K562 (cell line): ENCODE results near the gene COMMD4. TPM values are rescaled to one million over a fixed set of nuclear protein-coding genes. Genes with fewer than 3 reads are reported as not detected.

Source experiments
- ATAC-seq: fragments of 200-7000 bp; cut with Tn5 transposase; 3 replicates; pipeline ENCODE4 v1.9.1; 2020; ENCODE audit warnings: moderate library complexity
- BruUV-seq: library from RNA; stranded (reverse); fragments of 400-500 nt; replicated peaks from 2 replicates; lab custom pipeline; 2021; lab: Mats Ljungman, UMichigan
- CTCF ChIA-PET: fragments of 300-600 bp; formaldehyde crosslinking; extraction: SDS; loops from one replicate; lab custom pipeline; 2021; ENCODE audit warnings: low intra/inter-chr PET ratio; lab: Yijun Ruan, JAX
- POLR2A ChIA-PET: fragments of 300-600, 350-650 bp; sonication (Branson Sonifier 250); formaldehyde crosslinking; extraction: SDS; loops from one replicate; lab custom pipeline; 2021; ENCODE audit warnings: antibody characterized with exemption, inconsistent platforms; lab: Yijun Ruan, JAX
- DNase-seq, 4 experiments: peaks; one replicate each; pipeline versions ENCODE4 v3.0.0 to v3.0.0-alpha.2; 2011 to 2018; ENCODE audit warnings: low spot score in 3 of 4, mixed read lengths in 3 of 4; ENCODE audit errors: extremely low read depth in 1 of 4
- FAIRE-seq: peaks from 2 replicates; lab custom pipeline; 2011; peaks lifted over from hg19 to GRCh38; lab: Jason Lieb, UNC
- H2AFZ ChIP-seq: 2 replicates; pipeline ENCODE4 v1.6.0; 2011; ENCODE audit warnings: low read depth, low read length, control low read depth, inconsistent platforms
- H3K27ac ChIP-seq: fragments of 200-600 bp; 3 replicates; pipeline ENCODE4 v1.8.0; 2011; ENCODE audit warnings: low read depth, mild to moderate bottlenecking, control low read depth, inconsistent platforms, low read length, moderate library complexity, mixed read lengths; ENCODE audit errors: extremely low read depth
- H3K27me3 ChIP-seq, 2 experiments: fragments of 300-600 bp in 1 of 2; 2 replicates in 1 of 2; 3 replicates in 1 of 2; pipeline versions ENCODE4 v1.6.0 to v1.8.0; 2011; ENCODE audit warnings: inconsistent platforms in 2 of 2, low read length in 2 of 2, mild to moderate bottlenecking in 1 of 2, mixed read lengths in 1 of 2, moderate library complexity in 1 of 2; ENCODE audit not compliant: control insufficient read depth in 2 of 2, insufficient read depth in 2 of 2
- H3K36me3 ChIP-seq: fragments of 300-600 bp; 3 replicates; pipeline ENCODE4 v1.8.0; 2011; ENCODE audit warnings: mild to moderate bottlenecking, low read length, inconsistent platforms; ENCODE audit not compliant: control insufficient read depth, insufficient read depth
- H3K4me1 ChIP-seq, 2 experiments: fragments of 200-600 bp in 1 of 2; replicated peaks in 1 of 2; 2 replicates in 1 of 2; 3 replicates in 1 of 2; pipeline versions ENCODE4 v1.5.1 to v1.8.0; 2011; ENCODE audit warnings: inconsistent platforms in 2 of 2, low read length in 2 of 2, mild to moderate bottlenecking in 1 of 2, mixed read lengths in 1 of 2, moderate library complexity in 1 of 2; ENCODE audit not compliant: control insufficient read depth in 2 of 2, insufficient read depth in 2 of 2
- H3K4me2 ChIP-seq: 2 replicates; pipeline ENCODE4 v1.6.1; 2011; ENCODE audit warnings: low read length, control low read depth, inconsistent platforms, mixed read lengths; ENCODE audit not compliant: insufficient read depth
- H3K4me3 ChIP-seq: fragments of 200-600 bp; sonication (generic), shearing (Covaris generic); 2 replicates; pipeline ENCODE4 v1.5.1; 2016; ENCODE audit warnings: control low read depth, inconsistent platforms
- H3K79me2 ChIP-seq: fragments of 200-600 bp; 3 replicates; pipeline ENCODE4 v1.8.0; 2011; ENCODE audit warnings: low read length, inconsistent platforms; ENCODE audit not compliant: control insufficient read depth, insufficient read depth
- H3K9ac ChIP-seq, 2 experiments: 2 replicates each; pipeline versions ENCODE4 v1.6.0 to v1.6.1; 2011; ENCODE audit warnings: low read depth in 2 of 2, low read length in 2 of 2, control low read depth in 1 of 2, inconsistent platforms in 1 of 2, mild to moderate bottlenecking in 1 of 2, mixed read lengths in 1 of 2; ENCODE audit not compliant: insufficient read depth in 1 of 2
- H3K9me1 ChIP-seq: one replicate; pipeline ENCODE4 v1.6.0; 2011; ENCODE audit warnings: inconsistent platforms, mild to moderate bottlenecking, low read length, moderate library complexity; ENCODE audit not compliant: control insufficient read depth, insufficient read depth
- H3K9me3 ChIP-seq: replicated peaks from 2 replicates; pipeline ENCODE4 v1.5.1; 2011; ENCODE audit warnings: low read depth, low read length, inconsistent platforms; ENCODE audit not compliant: control insufficient read depth, insufficient read depth
- H4K20me1 ChIP-seq: replicated peaks from 2 replicates; pipeline ENCODE4 v1.6.1; 2011; ENCODE audit warnings: low read length, inconsistent platforms, mixed read lengths; ENCODE audit not compliant: control insufficient read depth, insufficient read depth
- BCL6 ChIP-seq: fragments of 250-450 bp; sonication (Bioruptor Pico); IDR thresholded peaks from 2 replicates; pipeline ENCODE4 v1.4.0; 2020
- CBX3 ChIP-seq, 2 experiments: IDR thresholded peaks; 1 replicate in 1 of 2; 2 replicates in 1 of 2; pipeline ENCODE4 v1.6.1; 2012; ENCODE audit warnings: inconsistent platforms in 2 of 2, low read length in 2 of 2, borderline replicate concordance in 1 of 2, control low read depth in 1 of 2
- GTF2E2 ChIP-seq: fragments of 200-800 bp; sonication (Bioruptor generic); IDR thresholded peaks from 2 replicates; pipeline ENCODE4 v1.6.1; 2016; ENCODE audit warnings: missing genetic modification characterization, missing compliant biosample characterization
- ILK ChIP-seq: fragments of 450-650 bp; IDR thresholded peaks from 2 replicates; pipeline ENCODE4 v1.6.1; 2016; ENCODE audit warnings: missing genetic modification characterization, low read depth, mild to moderate bottlenecking, missing compliant biosample characterization, moderate library complexity, borderline replicate concordance
- LCOR ChIP-seq: sonication (generic); formaldehyde crosslinking; IDR thresholded peaks from 2 replicates; pipeline ENCODE4 v1.8.0; 2022; ENCODE audit warnings: mild to moderate bottlenecking, missing genetic modification reagents
- MAFG ChIP-seq: fragments of 450-650 bp; conservative IDR thresholded peaks from 2 replicates; pipeline ENCODE4 v1.6.1; 2016; ENCODE audit warnings: missing genetic modification characterization, missing compliant biosample characterization
- NR2C2 ChIP-seq, 2 experiments: fragments of 200-800 bp in 1 of 2; sonication (Bioruptor generic) in 1 of 2; sonication (generic) in 1 of 2; formaldehyde crosslinking in 1 of 2; IDR thresholded peaks; 2 replicates each; pipeline versions ENCODE4 v1.6.1 to v1.8.0; 2016 to 2022; ENCODE audit warnings: mild to moderate bottlenecking in 1 of 2, missing compliant biosample characterization in 1 of 2, missing genetic modification characterization in 1 of 2, missing genetic modification reagents in 1 of 2
- PCBP2 ChIP-seq: fragments of 200-400 bp; formaldehyde crosslinking; IDR thresholded peaks from 2 replicates; pipeline ENCODE4 v1.6.1; 2018; ENCODE audit warnings: low read length, low read depth, mild to moderate bottlenecking, moderate library complexity; ENCODE audit not compliant: poor library complexity, severe bottlenecking
- SIRT6 ChIP-seq: IDR thresholded peaks from one replicate; pipeline ENCODE4 v1.6.1; 2012; ENCODE audit warnings: low read depth, mild to moderate bottlenecking, control low read depth, inconsistent platforms, low read length, moderate library complexity
- TAF7 ChIP-seq: fragments of 450-650 bp; IDR thresholded peaks from 2 replicates; pipeline ENCODE4 v1.6.1; 2016; ENCODE audit warnings: missing genetic modification characterization, missing compliant biosample characterization
- TARDBP ChIP-seq: fragments of 450-650 bp; IDR thresholded peaks from 2 replicates; pipeline ENCODE4 v1.6.1; 2016
- ZNF253 ChIP-seq: fragments of 250-450 bp; sonication (Bioruptor Pico); conservative IDR thresholded peaks from 2 replicates; pipeline ENCODE4 v1.6.1; 2021; ENCODE audit warnings: mild to moderate bottlenecking
- ZNF316 ChIP-seq: fragments of 450-650 bp; IDR thresholded peaks from 2 replicates; pipeline ENCODE4 v1.6.1; 2016
- ZZZ3 ChIP-seq: fragments of 450-650 bp; IDR thresholded peaks from 2 replicates; pipeline ENCODE4 v1.6.1; 2016; ENCODE audit warnings: antibody characterized with exemption, mild to moderate bottlenecking, moderate library complexity
- WGBS: fragments of 100-300 bp; shearing (Covaris generic); methylation state at CpG from one replicate; pipeline ENCODE4 v1.1.6; 2016; ENCODE audit warnings: low coverage, mixed read lengths; ENCODE audit not compliant: insufficient coverage; ENCODE audit errors: missing lambda C conversion rate; 5-methylcytosine and 5-hydroxymethylcytosine counted together
- in situ Hi-C: fragments of 300-500 bp; cut with MboI; formaldehyde crosslinking; loops from 4 replicates; pipeline ENCODE4 v1.15.0; 2018; ENCODE audit warnings: inconsistent platforms, mixed read lengths
- intact Hi-C: fragments of 100-400 bp; cut with micrococcal nuclease; formaldehyde crosslinking; loops from 2 replicates; pipeline ENCODE4 v1.14.2; 2022
- polyA plus RNA-seq, 8 experiments: library from polyadenylated mRNA; depleted of rRNA in 4 of 8; stranded (reverse) in 5 of 8; unstranded in 3 of 8; fragments of >200 nt; fragmentation: Nextera tagmentation in 2 of 8; fragmentation: Illumina TruSeq in 1 of 8; extraction: Ambion mirVana in 2 of 8; extraction: Trizol in 1 of 8; gene quantifications; 2 replicates each; pipeline versions ENCODE4 v1.2.1 to v1.2.3, GENCODE V29; 2011 to 2014; ENCODE audit warnings: inconsistent platforms in 1 of 8, missing spikeins in 1 of 8
- total RNA-seq, 7 experiments: library from RNA; depleted of rRNA in 6 of 7; stranded (reverse); fragments of >200 nt in 6 of 7; fragmentation: Illumina TruSeq in 2 of 7; extraction: Trizol in 2 of 7; gene quantifications; 2 replicates each; pipeline versions ENCODE4 v1.2.1 to v1.2.3, GENCODE V29; 2011 to 2021; ENCODE audit warnings: low replicate concordance in 1 of 7
- TF ChIP-seq, protein P1 (sequence below): IDR thresholded peaks from 3 replicates; pipeline ENCODE4 v1.6.1; 2011; ENCODE audit warnings: borderline replicate concordance, mild to moderate bottlenecking, moderate library complexity; ENCODE audit not compliant: insufficient read length; ENCODE audit errors: extremely low read depth
- TF ChIP-seq, protein P2 (sequence below): fragments of 450-650 bp; IDR thresholded peaks from 2 replicates; pipeline ENCODE4 v1.6.1; 2018; ENCODE audit warnings: mild to moderate bottlenecking, low read depth; ENCODE audit not compliant: partially characterized antibody

COMMD4 gene
- total and polyA plus RNA-seq, 9 of the 15 experiments (the other 6 are each of a cell fraction or from before 2014, with no cell fraction given): 20.4 to 140 (median 63.9) TPM

DNA sequence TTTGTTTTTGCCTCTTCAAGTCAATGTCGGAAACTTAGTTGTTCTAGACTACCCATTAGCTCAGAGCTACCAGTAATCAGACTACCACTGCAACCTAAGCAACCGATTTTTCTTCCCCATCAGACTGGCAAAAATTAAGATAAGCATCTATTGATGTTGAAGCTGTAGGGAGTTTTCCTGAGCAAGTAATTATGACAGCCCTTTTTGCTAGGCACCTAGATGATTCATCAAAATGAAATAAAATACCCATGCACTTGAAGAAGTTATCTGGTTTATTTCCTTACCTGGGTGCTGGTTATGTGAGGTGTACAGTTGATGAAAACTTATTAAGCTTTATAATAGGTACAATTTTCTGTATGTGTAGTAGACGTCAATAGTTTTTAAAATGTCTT lies 554 bp upstream of the COMMD4 start:
- CTCF ChIA-PET: no interaction called here
- Histone ChIP-seq H3K27me3 (no peaks in the 10 kb centered on the region), H3K9ac (peak overlapping the region in 1 of 2 experiments; percentile 79; a peak in 2 of 4 replicates), H3K36me3 (peaks cover 18% of the 10 kb centered on the region; the same call in 2 of the 3 replicates), H2AFZ (peak overlapping the region; percentile 95), H3K9me3 (no peaks in the 10 kb centered on the region), H3K27ac (peak overlapping the region; percentile 75), H3K4me2 (peak overlapping the region; percentile 90), H3K79me2 (peaks cover 11% of the 10 kb centered on the region), H4K20me1 (no peaks in the 10 kb centered on the region), H3K4me3 (peak overlapping the region; percentile 64), H3K4me1 (peaks cover 10 to 14% of the 10 kb centered on the region in 2 experiments; a peak in 4 of 5 replicates), H3K9me1 (no peaks in the 10 kb centered on the region)
- no peak for DNase-seq
- WGBS: 32% methylated on average over 3 of the region's 3 CpGs
- BruUV-seq: TSS peak; percentile 95
- intact Hi-C loops (no loop called here), in situ Hi-C loops (no loop called here)
- ATAC-seq: no peak
- TF ChIP-seq GTF2E2 (tag) (peak; percentile 79; the same call in 1 of the 2 replicates), CBX3 (IDR thresholded peaks at IDR 0.05; ENCODE audit: borderline replicate concordance in 1 of 2, low read length in 2 of 2) (no peak), TARDBP (no peak), LCOR (CRISPR knock-in tag) (0 out of 2 replicates have a peak, but pooled peaks have one; percentile 2), NR2C2 (CRISPR knock-in tag; IDR thresholded peaks at IDR 0.05) (no peak), NR2C2 (tag; IDR thresholded peaks at IDR 0.05) (0 out of 2 replicates have a peak, but pooled peaks have one; percentile 2), ZZZ3 (no peak), TAF7 (tag) (no peak), MAFG (tag) (peak; percentile 29; the same call in 1 of the 2 replicates), ILK (tag) (no peak), ZNF253 (no peak), ZNF316 (peak; percentile 25; the same call in 1 of the 2 replicates), SIRT6 (no peak), BCL6 (CRISPR knock-in tag) (no peak), PCBP2 (no peak)
- TF ChIP-seq, protein P1, sequence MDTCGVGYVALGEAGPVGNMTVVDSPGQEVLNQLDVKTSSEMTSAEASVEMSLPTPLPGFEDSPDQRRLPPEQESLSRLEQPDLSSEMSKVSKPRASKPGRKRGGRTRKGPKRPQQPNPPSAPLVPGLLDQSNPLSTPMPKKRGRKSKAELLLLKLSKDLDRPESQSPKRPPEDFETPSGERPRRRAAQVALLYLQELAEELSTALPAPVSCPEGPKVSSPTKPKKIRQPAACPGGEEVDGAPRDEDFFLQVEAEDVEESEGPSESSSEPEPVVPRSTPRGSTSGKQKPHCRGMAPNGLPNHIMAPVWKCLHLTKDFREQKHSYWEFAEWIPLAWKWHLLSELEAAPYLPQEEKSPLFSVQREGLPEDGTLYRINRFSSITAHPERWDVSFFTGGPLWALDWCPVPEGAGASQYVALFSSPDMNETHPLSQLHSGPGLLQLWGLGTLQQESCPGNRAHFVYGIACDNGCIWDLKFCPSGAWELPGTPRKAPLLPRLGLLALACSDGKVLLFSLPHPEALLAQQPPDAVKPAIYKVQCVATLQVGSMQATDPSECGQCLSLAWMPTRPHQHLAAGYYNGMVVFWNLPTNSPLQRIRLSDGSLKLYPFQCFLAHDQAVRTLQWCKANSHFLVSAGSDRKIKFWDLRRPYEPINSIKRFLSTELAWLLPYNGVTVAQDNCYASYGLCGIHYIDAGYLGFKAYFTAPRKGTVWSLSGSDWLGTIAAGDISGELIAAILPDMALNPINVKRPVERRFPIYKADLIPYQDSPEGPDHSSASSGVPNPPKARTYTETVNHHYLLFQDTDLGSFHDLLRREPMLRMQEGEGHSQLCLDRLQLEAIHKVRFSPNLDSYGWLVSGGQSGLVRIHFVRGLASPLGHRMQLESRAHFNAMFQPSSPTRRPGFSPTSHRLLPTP: no peak
- TF ChIP-seq, protein P2, sequence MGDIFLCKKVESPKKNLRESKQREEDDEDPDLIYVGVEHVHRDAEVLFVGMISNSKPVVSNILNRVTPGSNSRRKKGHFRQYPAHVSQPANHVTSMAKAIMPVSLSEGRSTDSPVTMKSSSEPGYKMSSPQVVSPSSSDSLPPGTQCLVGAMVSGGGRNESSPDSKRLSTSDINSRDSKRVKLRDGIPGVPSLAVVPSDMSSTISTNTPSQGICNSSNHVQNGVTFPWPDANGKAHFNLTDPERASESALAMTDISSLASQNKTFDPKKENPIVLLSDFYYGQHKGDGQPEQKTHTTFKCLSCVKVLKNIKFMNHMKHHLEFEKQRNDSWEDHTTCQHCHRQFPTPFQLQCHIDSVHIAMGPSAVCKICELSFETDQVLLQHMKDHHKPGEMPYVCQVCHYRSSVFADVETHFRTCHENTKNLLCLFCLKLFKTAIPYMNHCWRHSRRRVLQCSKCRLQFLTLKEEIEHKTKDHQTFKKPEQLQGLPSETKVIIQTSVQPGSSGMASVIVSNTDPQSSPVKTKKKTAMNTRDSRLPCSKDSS: no peak
- peak; percentile 37 for FAIRE-seq
- POLR2A ChIA-PET: interaction anchor here (1.5 kb wide), 1 partner anchor 17 kb away, joined by 3 read pairs; no protein-coding TSS in a partner anchor
